ENCODE data around the gene ENTR1.

GRCh38 chr9:136399176-136400037, 11.0 kb downstream of the ENTR1 start:
- no peak for TF ChIP-seq CTCF (IDR thresholded peaks at IDR 0.05)
- TF ChIP-seq POLR2A (IDR thresholded peaks at IDR 0.05) = no peak
